Calu3 (cell line): ENCODE results near the gene BCL7B. TPM values are rescaled to one million over a fixed set of nuclear protein-coding genes. Genes with fewer than 3 reads are reported as not detected.

Experiments used
- BruUV-seq: library from RNA; stranded (reverse); fragments of 400-500 nt; replicated peaks from 2 replicates; lab custom pipeline; 2021; lab: Mats Ljungman, UMichigan
- CTCF ChIA-PET: fragments of 300-600 bp; sonication (Branson Sonifier 250); formaldehyde crosslinking; loops from one replicate; lab custom pipeline; 2022; ENCODE audit warnings: antibody characterized with exemption; lab: Charles Lee
- DNase-seq: peaks from one replicate; pipeline ENCODE4 v3.0.0; 2022
- H3K27ac Mint-ChIP-seq: one replicate; pipeline ENCODE4 v1.8.0; 2022; ENCODE audit warnings: mixed read lengths; ENCODE audit not compliant: unreplicated experiment
- H3K27me3 Mint-ChIP-seq: one replicate; pipeline ENCODE4 v1.8.0; 2022; ENCODE audit warnings: mixed read lengths; ENCODE audit not compliant: unreplicated experiment
- H3K36me3 Mint-ChIP-seq: one replicate; pipeline ENCODE4 v1.8.0; 2022; ENCODE audit warnings: mild to moderate bottlenecking, moderate library complexity, mixed read lengths; ENCODE audit not compliant: insufficient read depth, unreplicated experiment
- H3K4me1 Mint-ChIP-seq: one replicate; pipeline ENCODE4 v1.8.0; 2022; ENCODE audit warnings: mild to moderate bottlenecking, low read depth, mixed read lengths; ENCODE audit not compliant: unreplicated experiment
- H3K4me3 Mint-ChIP-seq: one replicate; pipeline ENCODE4 v1.8.0; 2022; ENCODE audit warnings: mild to moderate bottlenecking, low read depth, moderate library complexity, mixed read lengths; ENCODE audit not compliant: unreplicated experiment
- H3K9me3 Mint-ChIP-seq: one replicate; pipeline ENCODE4 v1.8.0; 2022; ENCODE audit warnings: low read depth, mixed read lengths; ENCODE audit not compliant: unreplicated experiment
- intact Hi-C: fragments of 100-400 bp; cut with micrococcal nuclease; formaldehyde crosslinking; loops from one replicate; pipeline ENCODE4 v1.10.0; 2022; ENCODE audit not compliant: unreplicated experiment
- total RNA-seq: library from RNA; stranded (reverse); gene quantifications from 2 replicates; pipeline ENCODE4 v1.2.3, GENCODE V29; 2022
- TF ChIP-seq, protein P1 (sequence below): fragments of 200-600 bp; IDR thresholded peaks from one replicate; pipeline ENCODE4 v1.8.0; 2022; ENCODE audit warnings: antibody characterized with exemption; ENCODE audit not compliant: unreplicated experiment

The BCL7B gene
- total RNA-seq, 1 experiment from 2014 or later, result 37.8 TPM

DNA sequence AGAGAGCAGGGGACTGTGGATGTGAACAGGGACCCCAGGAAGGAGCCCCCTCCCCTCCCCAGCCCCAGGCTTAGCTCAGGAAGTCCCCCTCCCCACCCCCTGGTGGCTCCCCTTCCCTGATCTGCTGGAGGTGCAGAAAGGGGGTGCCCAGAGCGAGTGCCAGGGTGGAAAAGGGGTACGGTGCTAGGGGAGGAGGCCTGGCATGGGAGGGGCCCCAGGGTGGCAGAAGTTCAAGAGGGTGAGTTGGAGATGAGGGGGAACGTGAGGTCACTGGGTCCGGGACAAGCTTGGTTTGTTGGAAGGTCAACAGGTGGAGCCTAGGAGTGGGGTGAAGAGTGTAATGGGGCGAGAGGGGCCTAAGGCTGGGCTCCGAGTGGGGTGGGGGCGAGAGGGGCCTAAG lies 42.4 kb upstream of the BCL7B start:
- Mint-ChIP-seq H3K4me1 (no peaks in the 10 kb centered on the region), H3K27me3 (peaks cover 33% of the 10 kb centered on the region), H3K36me3 (no peaks in the 10 kb centered on the region), H3K27ac (no peak overlapping the region), H3K4me3 (no peak overlapping the region), H3K9me3 (peaks cover 6% of the 10 kb centered on the region)
- DNase-seq, result no peak
- intact Hi-C loops, result no loop called here
- TF ChIP-seq, protein P1, sequence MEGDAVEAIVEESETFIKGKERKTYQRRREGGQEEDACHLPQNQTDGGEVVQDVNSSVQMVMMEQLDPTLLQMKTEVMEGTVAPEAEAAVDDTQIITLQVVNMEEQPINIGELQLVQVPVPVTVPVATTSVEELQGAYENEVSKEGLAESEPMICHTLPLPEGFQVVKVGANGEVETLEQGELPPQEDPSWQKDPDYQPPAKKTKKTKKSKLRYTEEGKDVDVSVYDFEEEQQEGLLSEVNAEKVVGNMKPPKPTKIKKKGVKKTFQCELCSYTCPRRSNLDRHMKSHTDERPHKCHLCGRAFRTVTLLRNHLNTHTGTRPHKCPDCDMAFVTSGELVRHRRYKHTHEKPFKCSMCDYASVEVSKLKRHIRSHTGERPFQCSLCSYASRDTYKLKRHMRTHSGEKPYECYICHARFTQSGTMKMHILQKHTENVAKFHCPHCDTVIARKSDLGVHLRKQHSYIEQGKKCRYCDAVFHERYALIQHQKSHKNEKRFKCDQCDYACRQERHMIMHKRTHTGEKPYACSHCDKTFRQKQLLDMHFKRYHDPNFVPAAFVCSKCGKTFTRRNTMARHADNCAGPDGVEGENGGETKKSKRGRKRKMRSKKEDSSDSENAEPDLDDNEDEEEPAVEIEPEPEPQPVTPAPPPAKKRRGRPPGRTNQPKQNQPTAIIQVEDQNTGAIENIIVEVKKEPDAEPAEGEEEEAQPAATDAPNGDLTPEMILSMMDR, result no peak
- BruUV-seq, result no TSS peak
- CTCF ChIA-PET, result interaction anchor here (0.5 to 0.8 kb wide), 2 partner anchors 129 to 134 kb away, joined by 3 to 5 read pairs; no protein-coding TSS in a partner anchor

DNA sequence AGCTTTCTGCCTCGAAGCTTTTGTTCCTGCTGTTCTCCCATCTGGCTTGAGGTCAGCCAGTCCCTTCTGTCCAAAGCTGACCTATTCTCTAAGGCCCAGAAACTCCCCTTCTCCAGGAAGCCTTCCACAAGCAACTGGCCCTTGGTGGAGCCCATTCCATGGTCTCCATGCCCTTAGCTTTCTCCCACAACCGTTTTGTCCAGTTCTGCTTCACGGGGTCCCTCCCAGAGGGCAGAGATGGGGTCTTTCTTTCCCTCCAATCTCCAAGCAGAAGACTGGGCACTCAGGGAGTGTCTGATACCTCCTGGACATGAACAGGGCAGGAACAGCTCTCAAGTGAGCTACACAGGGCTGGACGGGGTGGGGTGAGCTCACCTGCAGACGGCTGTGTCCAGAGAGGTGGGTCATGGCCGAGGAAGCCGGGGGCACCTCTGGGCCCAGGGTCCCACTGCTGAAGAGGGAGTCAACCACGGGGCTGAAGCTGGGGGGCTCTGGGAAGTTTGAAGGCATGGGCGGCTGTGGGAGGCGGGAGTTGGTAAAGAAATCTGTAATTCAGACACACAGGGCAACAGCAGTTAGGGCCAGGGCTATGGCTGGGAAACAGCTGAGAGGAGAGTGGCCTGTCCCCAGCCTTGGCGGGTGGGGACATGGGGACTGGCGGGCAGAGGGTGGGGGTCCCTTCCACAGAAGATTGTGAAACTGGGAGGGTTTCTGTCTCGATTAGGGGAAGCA lies 41.8 kb upstream of the BCL7B start:
- peaks cover 6% of the 10 kb centered on the region for H3K9me3 Mint-ChIP-seq
- CTCF ChIA-PET, result interaction anchor here (0.5 to 0.8 kb wide), 3 partner anchors 129 to 828 kb away, joined by 3 to 5 read pairs (median 3); no protein-coding TSS in a partner anchor
- no peak for DNase-seq
- intact Hi-C loops, result no loop called here
- H3K27ac Mint-ChIP-seq, result no peak overlapping the region
- peaks cover 33% of the 10 kb centered on the region for H3K27me3 Mint-ChIP-seq
- no peaks in the 10 kb centered on the region for H3K36me3 Mint-ChIP-seq
- H3K4me3 Mint-ChIP-seq, result no peak overlapping the region
- no peaks in the 10 kb centered on the region for H3K4me1 Mint-ChIP-seq
- TF ChIP-seq, protein P1, result no peak
- no TSS peak for BruUV-seq

DNA sequence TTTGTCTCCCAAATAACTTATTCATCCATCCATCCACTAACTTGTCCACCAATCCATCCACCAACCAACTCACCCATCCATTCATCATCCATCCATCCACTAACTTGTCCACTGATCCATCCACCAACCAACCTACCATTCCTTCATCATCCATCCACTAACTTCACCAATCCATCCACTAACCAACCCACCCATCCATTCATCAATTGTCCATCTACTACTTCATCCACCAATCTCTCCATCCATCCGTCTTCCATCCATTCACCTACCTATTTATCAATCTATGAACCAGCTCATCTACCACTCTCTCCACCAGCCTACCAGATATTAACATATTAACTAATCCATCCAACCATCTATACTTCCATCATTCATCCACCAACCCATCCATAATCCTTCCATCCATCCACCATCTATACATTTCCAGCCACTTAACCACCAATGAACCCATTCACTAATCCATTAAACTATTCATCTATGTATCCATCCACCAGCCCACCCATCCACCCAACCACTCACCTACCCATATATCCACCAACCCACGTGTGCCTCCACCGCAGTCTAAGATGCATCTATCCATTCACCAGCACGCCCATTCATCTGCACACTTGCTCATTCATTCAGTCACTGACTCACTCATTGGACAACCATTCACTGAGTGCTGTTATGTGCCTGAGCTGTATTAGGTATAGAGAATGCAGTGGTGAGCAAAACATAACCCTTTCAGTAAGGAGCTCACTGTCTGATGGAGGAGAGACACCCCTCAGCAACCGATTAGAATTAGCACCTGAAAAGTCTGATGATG lies 40.7 kb upstream of the BCL7B start:
- H3K4me3 Mint-ChIP-seq, result no peak overlapping the region
- H3K27me3 Mint-ChIP-seq, result peaks cover 40% of the 10 kb centered on the region
- intact Hi-C loops, result no loop called here
- no peak overlapping the region for H3K27ac Mint-ChIP-seq
- H3K36me3 Mint-ChIP-seq, result peaks cover 1% of the 10 kb centered on the region
- DNase-seq, result no peak
- TF ChIP-seq, protein P1, result no peak
- no peaks in the 10 kb centered on the region for H3K4me1 Mint-ChIP-seq
- H3K9me3 Mint-ChIP-seq, result peaks cover 6% of the 10 kb centered on the region
- CTCF ChIA-PET, result interaction anchor here (0.6 kb wide), 2 partner anchors 23 to 829 kb away, joined by 3 to 9 read pairs; no protein-coding TSS in a partner anchor
- BruUV-seq, result no TSS peak

DNA sequence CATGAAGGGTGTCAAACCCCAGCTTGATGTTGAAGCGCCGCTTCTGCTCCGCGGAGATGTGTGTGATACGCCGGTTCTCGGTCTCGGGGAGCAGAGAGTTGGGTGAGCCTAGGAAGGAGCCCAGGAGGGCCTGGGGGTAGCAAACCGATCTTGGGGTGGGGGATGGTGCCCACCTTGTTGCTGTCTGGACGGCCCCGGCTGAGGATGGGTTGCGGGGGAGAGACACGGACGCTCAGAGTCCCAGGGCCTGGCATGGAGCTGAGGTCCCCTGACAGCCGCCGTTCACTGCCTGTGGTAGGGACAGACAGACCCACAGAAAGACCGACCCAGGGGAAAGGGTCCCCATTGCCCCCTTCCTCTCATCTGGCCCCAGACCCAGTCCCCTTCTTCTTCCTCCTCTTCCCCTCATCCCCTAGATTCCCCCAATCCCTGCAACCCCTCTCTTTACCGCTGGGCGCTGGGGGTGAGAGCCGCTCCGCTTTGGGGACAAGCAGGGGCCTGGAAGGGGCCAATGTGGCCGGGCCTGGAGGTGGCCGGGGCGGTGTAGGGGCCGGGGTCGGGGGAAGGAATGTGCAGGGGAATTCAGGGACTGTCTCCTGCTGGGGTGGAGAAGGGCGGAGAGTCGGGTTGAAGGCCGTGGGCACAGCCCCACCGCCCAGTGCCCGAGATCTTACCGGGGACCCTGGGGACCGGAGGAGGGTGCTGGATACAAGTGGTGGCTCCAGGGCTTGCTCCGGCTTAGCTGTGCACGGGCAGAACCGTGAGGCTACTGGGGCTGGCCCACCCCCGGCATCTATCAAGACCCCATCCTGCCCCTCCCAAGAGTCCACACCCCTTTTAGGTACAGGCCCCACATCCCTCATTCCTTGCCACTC lies 38.9 kb upstream of the BCL7B start:
- Mint-ChIP-seq H3K27me3 (peaks cover 36% of the 10 kb centered on the region), H3K4me1 (no peaks in the 10 kb centered on the region), H3K27ac (no peak overlapping the region), H3K4me3 (no peak overlapping the region), H3K36me3 (peaks cover 4% of the 10 kb centered on the region), H3K9me3 (peaks cover 3% of the 10 kb centered on the region)
- CTCF ChIA-PET, result interaction anchor here (0.6 kb wide), 1 partner anchor 18 kb away, joined by 6 read pairs; the partner anchor contains the start of gene TBL2
- no peak for DNase-seq
- intact Hi-C loops, result no loop called here
- TF ChIP-seq, protein P1, result no peak
- no TSS peak for BruUV-seq
